Activated T-helper 9 cell treated with anti-CD3 and anti-CD28 coated beads, Interleukin-2, amount 50 U/mL, for 16 hours (primary cell): ENCODE data around the gene HCN2.
"Not testable (repeated sequence)": the region's sequence is repeated elsewhere in the genome, so short reads cannot be mapped to it uniquely, and the experiment has no call there.

Experiments
- DNase-seq: peaks from one replicate; pipeline ENCODE4 v3.0.0-alpha.2; 2020; ENCODE audit warnings: low read depth

Gene HCN2

GRCh38 chr19:605061-605971, 15.6 kb downstream of the HCN2 start:
- DNase-seq: not testable (repeated sequence)

DNA sequence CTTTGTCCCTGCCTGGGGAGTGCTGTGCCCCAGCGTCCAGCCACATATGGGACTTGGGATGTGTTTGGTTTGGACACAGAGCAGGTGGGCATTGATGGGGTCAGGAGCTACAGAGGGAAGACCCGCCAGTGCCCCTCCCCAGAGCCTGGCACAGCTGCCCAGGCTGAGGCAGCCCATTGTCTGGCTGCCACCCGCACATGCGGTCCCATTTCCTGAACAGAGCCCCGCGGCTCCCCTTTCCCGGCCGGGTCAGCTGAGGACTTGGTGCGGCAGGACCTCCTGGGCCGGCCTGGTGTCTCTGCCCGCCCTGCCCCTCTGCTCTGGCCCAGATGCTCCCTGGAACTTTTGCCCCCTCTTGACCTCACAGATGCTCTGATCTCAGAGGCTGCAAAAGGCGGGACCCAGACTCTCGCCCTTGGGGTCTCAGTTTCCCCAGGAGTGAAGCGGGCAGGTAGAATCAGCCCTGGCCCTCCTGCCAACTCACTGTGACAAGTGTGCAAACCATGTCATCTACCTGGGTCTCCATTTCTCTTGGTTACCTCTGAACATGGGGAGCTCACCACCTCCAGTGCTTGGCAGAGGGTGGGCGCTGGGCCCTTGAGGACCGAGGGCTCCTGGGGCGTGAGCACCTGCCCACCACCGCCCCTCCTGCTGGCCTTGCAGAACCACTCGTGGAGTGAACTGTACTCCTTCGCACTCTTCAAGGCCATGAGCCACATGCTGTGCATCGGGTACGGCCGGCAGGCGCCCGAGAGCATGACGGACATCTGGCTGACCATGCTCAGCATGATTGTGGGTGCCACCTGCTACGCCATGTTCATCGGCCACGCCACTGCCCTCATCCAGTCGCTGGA, 17.8 kb downstream of the HCN2 start:
- DNase-seq: no peak

DNA sequence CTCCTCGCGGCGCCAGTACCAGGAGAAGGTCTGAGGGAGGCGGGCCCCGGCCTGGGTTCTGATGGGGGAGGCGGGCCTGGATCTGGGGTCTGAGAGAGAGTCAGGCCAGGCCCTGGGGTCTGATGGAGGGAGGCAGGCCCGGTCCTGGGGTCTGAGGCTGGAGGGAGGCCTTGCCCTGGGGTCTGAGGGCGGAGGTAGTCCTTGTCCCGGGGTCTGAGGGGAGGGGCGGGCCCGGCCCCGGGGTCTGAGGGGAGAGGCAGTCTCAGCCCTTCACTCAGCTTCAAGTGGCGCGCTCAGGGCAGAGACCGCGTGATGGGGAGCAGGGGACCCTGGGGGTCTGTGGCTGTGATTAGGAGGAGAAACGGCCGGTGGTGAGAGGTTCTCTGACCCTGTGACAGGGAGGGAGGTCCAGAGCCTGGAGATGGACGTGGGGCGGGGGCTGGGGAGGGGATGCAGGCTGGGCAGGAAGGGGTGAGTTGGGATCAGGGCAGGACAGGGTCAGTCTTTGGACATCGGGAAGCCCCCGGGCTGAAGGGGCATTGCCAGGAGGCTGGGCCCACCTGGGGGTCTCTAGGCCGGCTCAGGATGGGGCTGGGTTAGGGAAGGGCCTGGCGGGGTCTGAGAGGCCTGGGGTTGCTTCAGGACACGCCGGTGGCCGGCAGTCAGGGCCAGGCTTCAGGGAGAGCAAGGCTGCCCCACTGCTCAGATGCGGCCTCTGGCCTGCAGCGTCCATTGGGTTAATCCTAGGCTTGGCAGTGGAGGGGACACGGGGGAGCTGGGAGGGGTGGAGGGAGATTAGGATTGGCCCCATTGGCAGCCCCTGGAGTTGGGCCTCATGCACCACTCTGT, 18.7 kb downstream of the HCN2 start:
- DNase-seq: no peak

DNA sequence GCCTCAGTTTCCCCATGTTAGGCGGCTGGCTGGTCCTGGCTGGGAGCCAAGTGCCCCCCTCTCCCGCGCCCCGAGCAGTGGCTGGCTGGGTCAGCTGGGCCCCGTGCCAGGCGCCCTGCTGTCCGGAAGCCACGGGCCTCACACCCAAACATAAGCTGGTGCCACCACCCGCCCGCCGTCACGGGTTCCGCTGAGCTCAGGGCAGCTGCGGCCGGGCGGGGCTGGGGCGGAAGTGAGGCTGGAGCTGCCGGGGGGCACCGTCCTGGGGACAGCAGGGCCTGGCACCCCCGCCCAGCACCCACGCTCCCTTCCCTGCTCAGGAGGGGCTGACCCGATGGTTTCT, 19.3 kb downstream of the HCN2 start:
- DNase-seq: no peak

DNA sequence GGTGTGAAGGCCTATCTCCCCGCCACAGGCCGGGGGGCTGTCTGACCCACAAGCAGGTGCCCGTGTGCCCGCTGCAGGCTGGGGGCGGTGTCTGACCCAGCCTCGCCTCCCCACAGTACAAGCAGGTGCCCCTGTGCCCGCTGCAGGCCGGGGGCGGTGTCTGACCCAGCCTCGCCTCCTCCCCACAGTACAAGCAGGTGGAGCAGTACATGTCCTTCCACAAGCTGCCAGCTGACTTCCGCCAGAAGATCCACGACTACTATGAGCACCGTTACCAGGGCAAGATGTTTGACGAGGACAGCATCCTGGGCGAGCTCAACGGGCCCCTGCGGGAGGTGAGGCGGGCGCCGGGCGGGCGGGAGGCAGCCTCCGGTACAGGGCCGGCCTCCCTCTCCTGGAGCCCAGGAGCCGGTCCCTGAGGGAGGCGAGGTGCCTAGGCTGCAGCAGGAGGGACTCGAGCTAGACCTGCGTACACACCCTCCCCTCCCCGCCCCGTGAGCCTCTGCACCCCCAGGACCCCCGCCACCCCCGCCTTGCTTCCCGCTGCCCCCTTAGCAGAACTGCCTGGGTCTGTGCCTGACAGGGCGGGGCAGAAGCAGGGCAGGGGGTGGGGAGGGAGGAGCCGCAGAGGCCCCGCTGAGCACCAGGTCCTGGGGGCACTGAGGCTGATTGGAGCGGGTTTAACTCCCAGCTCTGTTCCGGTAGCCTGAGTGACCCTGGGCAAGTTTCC, 20.6 kb downstream of the HCN2 start:
- DNase-seq: no peak

GRCh38 chr19:610801-611480, 21.3 kb downstream of the HCN2 start:
- peak; percentile 44 for DNase-seq

DNA sequence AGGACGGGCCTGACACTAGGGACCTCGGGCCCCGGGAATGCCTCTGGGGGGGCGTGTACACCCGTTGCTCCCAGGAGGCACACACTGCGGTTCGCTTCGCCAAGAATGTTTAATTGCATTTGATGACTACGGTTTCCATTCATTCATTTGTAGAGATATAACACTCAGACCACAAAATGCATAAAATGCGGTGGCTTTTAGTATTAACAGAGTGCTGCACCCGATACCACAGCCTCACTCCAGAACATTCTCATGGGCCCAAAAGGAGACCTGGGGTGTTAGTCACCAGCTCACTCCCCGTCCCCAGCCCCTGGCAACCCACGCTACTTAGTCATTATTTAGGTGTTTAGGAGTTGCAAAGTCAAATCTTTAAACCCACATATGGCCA, 21.8 kb downstream of the HCN2 start:
- DNase-seq: peak; percentile 68

DNA sequence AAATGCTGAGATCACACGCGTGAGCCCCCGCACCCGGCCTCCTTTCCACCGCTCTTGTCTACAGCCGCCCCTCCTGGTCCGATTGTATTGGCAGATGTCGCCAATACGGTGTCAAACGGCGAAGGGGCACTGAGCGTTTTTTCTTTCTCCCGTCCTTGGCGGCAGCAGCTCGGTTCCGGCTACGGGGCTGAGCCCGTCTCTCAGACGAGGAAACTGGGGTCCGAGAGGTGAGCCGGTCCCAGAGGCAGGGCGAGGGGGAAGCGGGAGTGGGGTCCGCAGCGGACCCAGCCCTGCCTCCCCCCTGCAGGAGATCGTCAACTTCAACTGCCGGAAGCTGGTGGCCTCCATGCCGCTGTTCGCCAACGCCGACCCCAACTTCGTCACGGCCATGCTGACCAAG, 23.3 kb downstream of the HCN2 start:
- no peak for DNase-seq

DNA sequence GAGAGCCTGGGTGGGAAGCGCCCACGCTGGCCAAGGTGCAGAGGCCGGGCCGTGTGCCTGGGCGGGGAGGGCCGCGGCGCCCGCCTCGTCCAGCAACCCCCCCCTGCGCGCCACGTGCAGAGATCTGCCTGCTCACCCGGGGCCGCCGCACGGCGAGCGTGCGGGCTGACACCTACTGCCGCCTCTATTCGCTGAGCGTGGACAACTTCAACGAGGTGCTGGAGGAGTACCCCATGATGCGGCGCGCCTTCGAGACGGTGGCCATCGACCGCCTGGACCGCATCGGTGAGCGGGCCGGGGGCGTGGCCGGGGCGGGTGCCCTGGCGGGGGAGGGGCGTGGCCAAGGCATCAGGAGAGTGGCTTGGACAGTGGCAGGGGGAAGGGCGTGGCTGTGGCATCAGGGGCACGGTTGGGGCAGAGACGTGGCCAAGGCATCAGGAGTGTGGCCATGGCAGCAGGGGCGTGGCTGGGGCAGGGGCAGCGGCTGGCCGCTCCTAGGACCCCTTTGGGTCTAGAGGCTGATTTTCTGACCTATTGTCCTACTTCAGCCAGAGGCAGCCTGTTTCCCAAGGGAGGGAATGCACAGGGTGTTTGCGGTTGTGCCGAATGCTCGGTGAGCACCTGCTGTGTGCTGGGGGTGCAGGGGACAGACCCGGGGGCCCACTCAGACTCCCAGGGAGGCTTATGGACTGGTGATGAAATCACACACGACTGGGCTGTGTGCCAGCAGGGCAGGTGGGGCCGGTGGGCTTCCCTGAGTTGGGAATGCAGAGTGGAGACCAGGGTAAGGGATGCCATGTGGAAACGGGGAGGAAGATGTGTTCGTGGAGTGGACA, 24.3 kb downstream of the HCN2 start:
- DNase-seq: no peak

DNA sequence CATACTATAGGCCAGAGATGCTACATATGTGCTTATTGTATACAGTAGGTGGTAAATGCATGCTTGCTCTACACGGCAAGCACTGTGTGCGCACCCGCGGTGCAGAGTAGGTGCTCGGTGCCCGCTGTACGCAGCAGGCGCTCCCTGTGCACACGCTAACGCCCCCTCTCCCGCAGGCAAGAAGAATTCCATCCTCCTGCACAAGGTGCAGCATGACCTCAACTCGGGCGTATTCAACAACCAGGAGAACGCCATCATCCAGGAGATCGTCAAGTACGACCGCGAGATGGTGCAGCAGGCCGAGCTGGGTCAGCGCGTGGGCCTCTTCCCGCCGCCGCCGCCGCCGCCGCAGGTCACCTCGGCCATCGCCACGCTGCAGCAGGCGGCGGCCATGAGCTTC, 25.9 kb downstream of the HCN2 start:
- no peak for DNase-seq

DNA sequence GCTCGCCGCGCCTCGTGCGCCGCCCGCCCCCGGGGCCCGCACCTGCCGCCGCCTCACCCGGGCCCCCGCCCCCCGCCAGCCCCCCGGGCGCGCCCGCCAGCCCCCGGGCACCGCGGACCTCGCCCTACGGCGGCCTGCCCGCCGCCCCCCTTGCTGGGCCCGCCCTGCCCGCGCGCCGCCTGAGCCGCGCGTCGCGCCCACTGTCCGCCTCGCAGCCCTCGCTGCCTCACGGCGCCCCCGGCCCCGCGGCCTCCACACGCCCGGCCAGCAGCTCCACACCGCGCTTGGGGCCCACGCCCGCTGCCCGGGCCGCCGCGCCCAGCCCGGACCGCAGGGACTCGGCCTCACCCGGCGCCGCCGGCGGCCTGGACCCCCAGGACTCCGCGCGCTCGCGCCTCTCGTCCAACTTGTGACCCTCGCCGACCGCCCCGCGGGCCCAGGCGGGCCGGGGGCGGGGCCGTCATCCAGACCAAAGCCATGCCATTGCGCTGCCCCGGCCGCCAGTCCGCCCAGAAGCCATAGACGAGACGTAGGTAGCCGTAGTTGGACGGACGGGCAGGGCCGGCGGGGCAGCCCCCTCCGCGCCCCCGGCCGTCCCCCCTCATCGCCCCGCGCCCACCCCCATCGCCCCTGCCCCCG, 26.5 kb downstream of the HCN2 start:
- DNase-seq: no peak

GRCh38 chr19:616747-617526, 27.3 kb downstream of the HCN2 start:
- no peak for DNase-seq

DNA sequence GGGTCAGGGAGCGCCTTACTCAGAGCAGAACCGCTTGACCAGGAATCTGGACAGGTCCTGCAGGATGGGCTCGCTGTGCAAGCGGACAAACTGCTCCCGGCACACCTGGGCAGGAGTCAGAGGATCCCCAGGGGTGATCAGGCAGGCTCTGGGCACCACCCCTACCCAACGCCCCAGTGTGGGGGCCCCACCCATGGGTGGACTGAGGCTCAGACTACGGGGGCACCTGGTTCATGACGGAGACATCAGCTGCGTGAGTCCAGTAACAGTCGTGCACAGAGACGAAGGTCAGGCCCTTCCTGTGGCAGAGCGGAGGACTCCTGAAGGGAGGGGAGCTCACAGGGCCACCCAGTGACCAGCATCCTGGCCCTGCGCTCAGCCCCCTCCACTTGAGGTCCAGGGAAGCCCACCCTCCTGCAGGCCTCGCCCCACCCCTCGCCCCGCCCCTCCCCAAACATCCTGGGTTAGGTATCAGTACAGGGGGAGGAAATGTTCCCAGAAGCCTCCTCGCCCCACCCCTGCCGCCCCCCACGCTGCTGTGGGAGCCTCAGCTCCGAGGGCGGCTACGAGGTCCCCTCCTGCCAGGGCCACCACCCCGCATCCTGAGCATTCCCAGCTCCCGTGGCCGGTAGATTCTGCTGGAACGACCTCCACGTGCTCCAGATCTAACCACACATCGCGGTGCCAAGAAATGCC, 28.0 kb downstream of the HCN2 start:
- no peak for DNase-seq

- DNase-seq: no peak
Measured at GRCh38 chr19:618247-618619, 28.6 kb downstream of the HCN2 start.

DNA sequence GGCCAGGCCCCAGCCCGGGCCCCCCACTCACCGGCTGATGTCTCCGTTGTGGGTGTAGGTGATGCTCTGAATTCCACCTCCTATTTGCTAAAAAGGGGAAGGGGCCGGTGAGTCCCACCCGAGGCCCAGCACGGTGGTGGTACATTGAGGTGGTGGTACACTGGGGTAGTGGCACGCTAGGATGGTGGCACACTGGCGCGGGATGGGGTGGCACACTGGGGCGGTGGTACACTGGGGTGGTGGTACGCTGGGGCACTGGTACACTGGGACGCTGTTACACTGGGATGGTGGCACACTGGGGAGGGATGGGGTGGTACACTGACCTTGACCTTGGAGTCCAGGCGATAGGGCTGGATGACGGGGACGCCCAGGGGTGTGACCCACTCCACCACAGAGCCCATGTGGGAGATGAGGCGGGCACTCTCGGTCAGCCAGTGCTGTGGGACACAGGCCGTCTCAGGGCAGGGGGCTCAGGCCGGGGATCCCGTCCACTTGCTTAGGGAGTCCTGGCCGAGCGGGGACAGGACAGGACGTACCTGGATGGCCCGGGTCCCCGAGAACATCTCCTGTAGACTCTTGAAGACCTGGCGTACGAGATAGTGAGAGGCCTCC, 29.1 kb downstream of the HCN2 start:
- DNase-seq: no peak

DNA sequence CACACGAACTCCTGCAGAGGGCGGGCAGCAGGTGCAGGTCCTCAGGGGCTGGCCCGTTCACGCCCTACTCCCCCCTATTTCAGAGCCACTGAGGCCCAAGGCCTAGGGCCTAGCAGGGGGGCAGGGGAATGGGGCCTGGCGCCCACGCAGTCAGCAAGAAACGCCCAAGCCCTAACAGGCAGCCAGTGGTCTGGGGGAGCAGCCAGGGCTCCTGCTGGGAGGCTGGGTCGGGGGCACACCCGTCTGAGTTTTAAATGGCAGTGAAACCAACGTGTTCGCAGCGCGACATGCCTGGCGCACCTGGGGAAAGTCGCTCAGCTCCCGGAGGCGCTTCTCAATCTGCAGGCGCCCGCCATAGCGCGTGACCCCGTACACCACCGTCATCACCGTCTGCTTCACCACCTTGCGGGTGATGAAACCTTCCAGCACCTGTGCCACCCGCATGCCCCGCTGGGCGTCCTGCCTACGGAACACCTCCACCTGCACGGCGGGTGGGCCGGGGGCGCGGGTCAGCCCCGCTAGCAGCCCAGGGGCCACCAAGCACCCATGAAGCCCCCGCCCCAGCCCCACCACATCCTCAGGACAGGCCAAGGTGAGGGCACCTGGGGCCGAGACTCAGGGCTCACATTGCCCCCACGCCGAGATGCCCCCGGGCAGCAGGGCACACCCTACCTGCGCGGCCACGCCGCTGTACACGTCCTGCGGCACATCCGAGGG, 29.8 kb downstream of the HCN2 start:
- DNase-seq: no peak
